ENCODE results near the gene CIP2A. TPM values are rescaled to one million over a fixed set of nuclear protein-coding genes. Genes with fewer than 3 reads are reported as not detected.

Gene CIP2A
- total and polyA plus RNA-seq, 2 of the 8 experiments (the other 6 are each of a cell fraction or from before 2014, with no cell fraction given) = 11.9 to 38.0 TPM

GRCh38 chr3:108552267-108553159 is 36.7 kb downstream of the CIP2A start:
- Histone ChIP-seq H3K4me2 (ENCODE audit: insufficient read depth in 1 of 2, low read depth in 2 of 2, low read length in 2 of 2) (no peak overlapping the region), H3K27ac (ENCODE audit: low read depth, low read length) (no peak overlapping the region), H2BK120ac (replicated peaks; ENCODE audit: low read depth, low read length) (no peak overlapping the region), H3K4ac (replicated peaks; ENCODE audit: insufficient read length, low read depth, low read length) (no peak overlapping the region), H4K91ac (replicated peaks; ENCODE audit: insufficient read length, low read length) (no peak overlapping the region), H3K56ac (replicated peaks; ENCODE audit: insufficient read length, low read depth, low read length) (no peak overlapping the region), H3K4me1 (replicated peaks in 1 of 4; ENCODE audit: control insufficient read depth in 3 of 4, insufficient read depth in 4 of 4, low read length in 3 of 4) (no peaks in the 10 kb centered on the region), H2AFZ (ENCODE audit: low read length) (no peak overlapping the region), H3K4me3 (ENCODE audit: extremely low read depth in 1 of 4, insufficient read depth in 2 of 4, low read depth in 3 of 4, low read length in 4 of 4) (no peak overlapping the region), H2BK5ac (ENCODE audit: low read depth, low read length) (no peak overlapping the region), H4K20me1 (replicated peaks in 1 of 2; ENCODE audit: control insufficient read depth in 1 of 2, insufficient read depth in 2 of 2, low read length in 2 of 2) (no peaks in the 10 kb centered on the region), H2AK5ac (ENCODE audit: low read depth, low read length) (no peak overlapping the region), H4K8ac (ENCODE audit: extremely low read depth, insufficient read depth, low read length) (no peak overlapping the region), H3K23ac (ENCODE audit: insufficient read length) (no peak overlapping the region), H3K27me3 (replicated peaks in 1 of 4; ENCODE audit: control insufficient read depth in 3 of 4, extremely low read depth in 1 of 4, insufficient read depth in 3 of 4, low read length in 3 of 4) (no peaks in the 10 kb centered on the region), H3K9me3 (ENCODE audit: insufficient read depth in 2 of 2, low read depth in 1 of 2, low read length in 1 of 2) (no peaks in the 10 kb centered on the region), H3K18ac (ENCODE audit: extremely low read depth, low read length) (no peak overlapping the region), H3K79me2 (ENCODE audit: control insufficient read depth in 1 of 2, insufficient read depth in 2 of 2, low read length in 2 of 2) (no peaks in the 10 kb centered on the region), H3K36me3 (ENCODE audit: control insufficient read depth in 2 of 4, insufficient read depth in 4 of 4, low read length in 3 of 4) (peaks cover 0 to 52% (median 10%) of the 10 kb centered on the region in 4 experiments), H3K23me2 (ENCODE audit: low read depth, low read length) (no peaks in the 10 kb centered on the region), H2BK12ac (ENCODE audit: low read depth, low read length) (no peak overlapping the region), H3K9ac (replicated peaks in 1 of 4; ENCODE audit: extremely low read depth in 1 of 4, low read depth in 3 of 4, low read length in 3 of 4) (no peak overlapping the region), H2BK20ac (ENCODE audit: low read length) (no peak overlapping the region), H2BK15ac (ENCODE audit: low read length) (no peak overlapping the region), H3K14ac (ENCODE audit: insufficient read length) (no peak overlapping the region), H4K5ac (ENCODE audit: insufficient read length, low read depth, low read length) (no peak overlapping the region), H3K79me1 (ENCODE audit: low read depth, low read length) (no peaks in the 10 kb centered on the region)
- DNase-seq (ENCODE audit: low read depth in 1 of 2, low spot score in 2 of 2) = no peak
- WGBS, 2 experiments (ENCODE audit: extremely low coverage in 1 of 2, insufficient coverage in 1 of 2, insufficient read length in 1 of 2, insufficient replicate concordance in 2 of 2, low coverage in 1 of 2, low lambda C conversion rate in 2 of 2, missing lambda C conversion rate in 1 of 2) = 84% methylated on average over 4 of the region's 4 CpGs; no CpG with 5 or more reads in 1 of the 2 experiments
- ChIA-PET CTCF (ENCODE audit: partially characterized antibody) (interaction anchor here (0.6 to 5.3 kb wide), 32 partner anchors 9 to 596 kb away, joined by 3 to 91 read pairs (median 4); no protein-coding TSS in a partner anchor), POLR2A (ENCODE audit: partially characterized antibody) (interaction anchor here (0.6 to 1.2 kb wide), 4 partner anchors 15 to 132 kb away, joined by 3 to 5 read pairs (median 3); no protein-coding TSS in a partner anchor)
- TF ChIP-seq RAD21 (IDR thresholded peaks at IDR 0.05 in 1 of 2, conservative IDR thresholded peaks at IDR 0.05 in 1 of 2; ENCODE audit: low read depth in 2 of 2, low read length in 2 of 2) (peak in 1 of 2 experiments; percentile 46; a peak in 3 of 4 replicates), CTCF (IDR thresholded peaks at IDR 0.05; ENCODE audit: control extremely low read depth in 1 of 3, insufficient read depth in 1 of 3, low read depth in 1 of 3, low read length in 3 of 3) (peak in 2 of 3 experiments; percentile 13 to 15; a peak in 2 of 4 replicates), TAF7 (optimal IDR thresholded peaks at IDR 0.05; ENCODE audit: borderline replicate concordance, low read depth, low read length) (no peak), BACH1 (IDR thresholded peaks at IDR 0.05; ENCODE audit: low read length) (no peak)
- peak; percentile 28 for FAIRE-seq
